DMS 273 (cell line): ENCODE results near the gene PKNOX1.
"Not testable (repeated sequence)": the region's sequence is repeated elsewhere in the genome, so short reads cannot be mapped to it uniquely, and the experiment has no call there.

ENCODE experiments used
- DNase-seq: peaks from one replicate; lab custom pipeline; 2025; ENCODE audit not compliant: unreplicated experiment; lab: John Stamatoyannopoulos, UW

PKNOX1 gene

DNA sequence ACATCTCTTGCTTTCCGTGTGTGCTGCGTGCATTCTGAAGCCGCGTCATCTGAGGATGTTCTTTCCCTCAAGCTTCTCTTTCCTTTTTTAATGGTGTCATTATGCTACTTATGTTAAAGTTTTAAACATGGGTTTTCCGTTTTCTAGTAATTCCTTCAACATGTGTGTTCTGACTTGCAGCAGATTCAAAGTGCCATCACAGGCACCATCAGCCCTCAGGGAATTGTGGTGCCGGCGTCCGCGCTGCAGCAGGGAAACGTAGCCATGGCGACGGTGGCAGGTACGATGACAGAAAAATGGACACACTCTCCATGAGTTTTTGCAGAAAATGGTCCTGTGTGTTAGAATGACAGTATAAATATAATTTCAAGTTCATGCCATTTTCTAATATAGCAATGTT is 42.4 kb downstream of the PKNOX1 start:
- no peak for DNase-seq

DNA sequence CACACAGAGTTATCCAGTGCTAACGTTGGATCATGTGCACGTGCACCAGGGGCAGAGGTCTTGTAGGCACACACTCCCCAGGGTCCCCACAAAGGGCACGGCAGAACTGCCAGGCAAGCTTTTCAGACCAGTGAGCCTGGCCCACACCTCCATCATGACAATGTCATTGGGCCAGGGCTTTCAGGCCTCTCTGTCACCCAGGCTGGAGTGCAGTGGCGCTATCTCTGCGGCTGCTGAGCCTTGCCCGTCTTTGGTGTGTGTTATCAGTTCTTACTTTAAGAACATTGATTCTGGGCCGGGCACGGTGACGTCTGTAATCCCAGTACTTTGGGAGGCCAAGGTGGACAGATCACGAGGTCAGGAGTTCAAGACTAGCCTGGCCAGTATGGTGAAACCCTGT is 44.2 kb downstream of the PKNOX1 start:
- no peak for DNase-seq

DNA sequence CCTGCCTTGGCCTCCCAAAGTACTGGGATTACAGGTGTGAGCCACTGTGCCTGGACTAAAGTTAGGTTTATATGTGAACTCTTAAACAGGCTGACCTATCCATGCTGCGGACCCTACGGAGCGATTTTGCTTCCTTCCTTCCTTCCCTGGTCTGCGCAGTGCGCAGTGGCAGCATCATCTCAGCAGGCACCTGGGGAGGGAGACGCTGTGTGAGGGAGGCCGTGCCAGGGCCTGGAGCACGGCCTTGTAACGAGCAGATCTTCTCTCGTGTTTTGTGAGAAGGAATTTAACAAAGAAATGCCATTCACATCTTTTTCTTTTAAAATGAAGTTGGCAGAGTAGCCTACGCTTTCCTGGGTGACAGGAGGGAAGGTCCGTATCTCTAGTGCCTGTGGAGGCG is 45.8 kb downstream of the PKNOX1 start:
- no peak for DNase-seq

DNA sequence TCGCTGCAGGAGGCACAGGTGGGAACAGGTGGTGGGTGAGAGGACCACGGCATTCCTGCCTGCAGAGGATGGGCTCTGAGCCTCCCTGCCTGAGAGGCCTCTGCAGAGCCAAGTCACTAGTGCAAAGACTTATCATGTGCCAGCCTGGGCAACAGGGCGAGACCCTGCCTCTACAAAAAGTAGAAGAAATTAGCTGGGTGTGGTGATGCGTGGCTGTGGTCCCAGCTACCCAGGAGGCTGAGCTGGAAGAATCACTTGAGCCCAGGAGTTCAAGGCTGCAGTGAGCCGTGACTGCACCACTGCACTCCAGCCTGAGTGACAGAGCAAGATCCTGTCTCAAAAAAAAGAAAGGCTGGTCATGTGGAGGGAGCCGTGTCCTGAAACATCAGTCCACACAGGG is 46.4 kb downstream of the PKNOX1 start:
- DNase-seq: no peak

DNA sequence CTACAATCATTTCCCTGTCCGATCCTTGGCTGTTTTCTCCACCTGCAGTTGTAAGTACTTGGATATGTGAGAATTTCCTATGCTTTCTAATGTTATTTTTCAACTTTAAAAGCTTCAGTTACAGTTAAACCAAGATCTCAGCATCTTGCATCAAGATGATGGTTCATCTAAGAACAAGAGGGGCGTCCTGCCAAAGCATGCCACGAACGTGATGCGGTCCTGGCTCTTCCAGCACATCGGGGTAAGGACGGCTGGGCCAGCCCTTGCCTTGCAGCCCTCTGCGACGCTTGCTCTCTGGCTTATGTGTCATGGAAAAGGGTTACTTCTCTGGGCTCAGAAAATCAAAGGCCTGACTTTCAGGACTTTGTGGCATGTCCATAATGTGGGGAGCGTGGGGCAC is 46.8 kb downstream of the PKNOX1 start:
- DNase-seq: no peak

GRCh38 chr21:43021756-43022600 is 47.6 kb downstream of the PKNOX1 start:
- no peak for DNase-seq

GRCh38 chr21:43023175-43023574 is 48.8 kb downstream of the PKNOX1 start:
- DNase-seq: no peak

DNA sequence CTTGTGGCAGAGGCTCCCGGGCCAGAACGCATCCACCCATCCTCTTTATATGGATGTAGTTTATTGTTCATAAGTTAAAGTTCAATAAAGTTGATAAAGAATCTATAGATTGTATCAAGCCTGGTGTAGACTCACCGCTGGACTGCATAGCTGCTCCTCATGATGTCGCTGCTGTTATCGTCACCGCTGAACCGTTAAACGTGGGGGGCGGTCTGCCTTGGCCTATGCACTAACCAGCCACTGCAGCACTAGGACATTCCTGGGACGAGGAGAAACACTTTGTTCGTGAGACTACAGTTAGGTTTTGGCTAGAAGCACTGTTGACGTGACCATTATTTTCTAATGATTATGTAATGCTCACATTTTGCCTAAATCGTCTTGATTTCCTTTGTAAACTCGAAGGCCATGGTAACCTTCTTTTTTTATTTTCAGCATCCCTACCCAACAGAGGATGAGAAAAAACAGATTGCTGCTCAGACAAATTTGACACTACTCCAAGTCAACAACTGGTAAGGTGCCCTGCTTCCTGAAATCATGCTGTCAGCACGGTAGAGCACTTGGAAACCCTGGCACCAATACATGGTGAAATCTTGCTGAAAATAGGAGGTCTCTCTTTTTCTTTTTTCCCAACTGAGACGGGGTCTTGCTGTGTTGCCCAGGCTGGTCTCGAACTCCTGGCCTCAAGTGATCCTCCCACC is 50.2 kb downstream of the PKNOX1 start:
- DNase-seq: no peak

- DNase-seq: no peak
Measured at GRCh38 chr21:43025636-43026180, 51.3 kb downstream of the PKNOX1 start.

- DNase-seq: no peak
Measured at GRCh38 chr21:43027846-43028731, 53.7 kb downstream of the PKNOX1 start.

- DNase-seq: no peak
Measured at GRCh38 chr21:43029785-43030184, 55.4 kb downstream of the PKNOX1 start.

DNA sequence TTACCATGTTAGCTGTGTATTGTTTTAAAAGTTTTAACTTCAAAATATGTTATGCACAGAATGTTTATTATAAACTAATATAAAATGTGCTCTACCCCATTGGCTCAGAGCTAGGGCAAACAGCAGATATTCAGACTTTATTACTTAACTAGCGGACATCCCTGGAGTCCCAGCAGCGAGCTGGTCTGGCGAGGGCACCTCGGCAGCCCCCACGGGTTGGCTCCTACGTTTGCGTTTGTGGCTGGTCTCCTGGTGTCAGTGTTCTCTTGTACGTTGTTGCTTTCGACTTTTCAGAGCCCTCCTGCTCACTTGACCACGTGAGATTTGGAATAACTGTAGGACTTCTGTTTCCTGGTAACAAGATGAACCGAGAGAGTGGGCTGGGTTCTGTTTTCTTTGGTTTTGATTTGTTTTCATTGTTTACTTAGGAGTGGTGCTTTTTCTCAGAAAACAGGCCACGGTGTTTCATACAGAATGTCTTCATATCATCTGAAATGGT is 56.8 kb downstream of the PKNOX1 start:
- no peak for DNase-seq

GRCh38 chr21:43034101-43034500 is 59.7 kb downstream of the PKNOX1 start:
- DNase-seq: no peak

GRCh38 chr21:43034826-43035225 is 60.5 kb downstream of the PKNOX1 start:
- no peak for DNase-seq

DNA sequence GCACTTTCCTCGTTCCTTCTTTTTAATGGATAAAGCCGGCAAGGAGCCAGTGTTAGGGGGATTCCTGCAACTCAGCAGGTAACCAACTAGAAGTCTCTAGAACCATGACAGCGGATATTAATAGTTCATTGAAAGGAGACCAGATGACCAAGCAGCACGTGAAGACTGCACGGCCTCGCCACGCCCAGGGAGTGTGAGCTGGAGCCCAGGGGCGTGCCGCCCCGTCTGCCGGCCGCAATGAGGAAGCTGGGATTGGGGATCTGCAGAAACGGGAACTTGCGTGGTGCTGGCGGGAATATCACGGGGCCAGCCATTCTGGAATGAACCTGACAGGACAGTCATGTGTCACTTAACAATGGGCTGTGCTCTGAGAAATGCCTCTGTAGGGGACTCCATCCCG is 62.5 kb downstream of the PKNOX1 start:
- DNase-seq: not testable (repeated sequence)

DNA sequence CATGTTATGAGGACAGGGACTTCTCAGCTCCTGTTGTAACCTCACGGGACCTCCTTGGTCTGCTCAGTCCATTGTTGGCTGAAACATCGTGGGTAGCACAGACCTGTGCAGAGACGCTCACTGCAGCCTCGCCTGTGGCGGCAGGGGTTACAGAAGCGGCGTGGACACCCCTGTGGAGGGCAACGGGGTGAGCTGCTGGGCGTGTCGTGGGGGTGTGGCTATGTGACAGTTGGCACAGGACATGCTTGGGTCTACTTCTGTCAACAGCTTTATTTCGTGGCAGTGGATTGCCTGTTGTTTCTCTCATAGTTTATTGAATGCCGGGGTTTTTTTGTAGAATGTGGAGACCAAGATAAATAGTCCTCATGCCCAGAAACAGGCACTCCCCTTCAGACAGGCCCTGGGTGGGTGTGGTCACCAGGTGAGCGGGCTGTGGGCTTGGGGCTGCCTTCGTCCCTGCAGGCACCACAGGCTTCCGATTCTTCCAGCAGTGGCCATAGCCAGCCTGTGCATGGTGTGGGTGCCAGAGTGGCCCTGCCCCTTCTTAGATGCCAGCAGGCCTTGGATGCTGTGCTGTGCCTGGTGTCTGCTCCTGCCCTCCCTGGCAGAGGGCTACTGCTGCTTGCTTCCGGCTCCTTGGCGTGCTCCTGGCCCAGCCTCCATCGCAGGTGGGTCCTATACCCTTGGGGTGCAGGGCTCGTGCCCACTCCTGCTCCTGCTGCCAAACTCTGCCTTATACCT is 63.7 kb downstream of the PKNOX1 start:
- not testable (repeated sequence) for DNase-seq

DNA sequence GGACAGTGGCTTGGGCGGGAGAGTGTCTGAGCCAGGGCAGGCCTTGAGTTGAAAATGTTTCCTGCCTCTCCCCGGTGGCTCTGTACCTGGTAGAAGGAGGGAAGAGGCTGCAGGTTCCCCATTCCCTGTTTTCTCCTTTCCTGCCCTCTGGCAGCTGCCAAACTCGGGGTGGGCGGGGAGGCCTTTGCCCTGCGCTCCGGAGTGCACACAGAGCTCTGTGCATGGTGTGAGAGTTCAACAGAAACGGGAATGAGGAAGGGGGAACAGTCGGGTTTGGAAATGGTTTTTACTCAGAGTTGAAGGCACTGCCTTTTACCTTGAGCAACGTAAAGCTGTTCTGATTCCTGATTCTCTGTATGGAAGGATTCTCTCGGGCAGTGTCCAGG is 64.3 kb downstream of the PKNOX1 start:
- not testable (repeated sequence) for DNase-seq

GRCh38 chr21:43042169-43042568 is 67.8 kb downstream of the PKNOX1 start:
- not testable (repeated sequence) for DNase-seq

DNA sequence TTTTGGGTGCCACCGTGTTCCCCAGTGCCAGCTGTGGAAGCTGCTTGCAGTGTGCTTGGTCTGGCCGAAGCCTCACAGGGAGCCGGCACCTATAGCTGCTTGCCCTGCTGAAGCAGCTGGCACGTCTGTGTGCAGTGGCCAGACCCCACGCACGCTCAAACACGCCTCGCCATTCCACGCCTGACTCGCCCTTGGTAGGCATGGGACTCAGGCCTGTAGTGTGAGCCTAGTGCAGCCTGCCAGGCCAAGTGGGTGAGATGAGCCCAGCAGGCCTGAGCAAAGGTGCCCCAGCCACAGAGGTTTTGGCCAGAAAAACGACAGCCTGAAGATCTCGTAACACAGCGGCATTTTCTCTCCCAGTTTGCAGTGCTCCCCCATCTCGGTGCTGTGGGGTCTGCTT is 68.9 kb downstream of the PKNOX1 start:
- DNase-seq: not testable (repeated sequence)

DNA sequence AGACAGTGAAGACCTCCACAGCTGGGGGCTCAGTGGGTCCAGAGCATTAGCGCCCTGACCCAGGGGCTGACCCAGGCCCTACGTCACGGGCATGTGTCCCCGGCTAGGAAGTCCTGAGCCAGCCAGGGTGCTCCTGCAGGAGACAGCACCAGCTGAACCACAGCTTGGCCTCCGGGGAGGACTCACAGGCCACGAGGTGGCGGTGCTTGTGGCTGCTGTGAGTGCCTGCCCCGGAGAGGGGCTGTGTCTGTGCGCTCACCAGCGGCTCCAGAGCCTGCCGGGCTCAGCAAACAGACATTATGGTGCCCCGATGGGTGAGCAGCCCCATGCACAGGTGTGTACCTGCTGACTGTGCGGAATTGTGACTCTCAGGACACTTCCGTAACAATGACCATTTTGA is 70.2 kb downstream of the PKNOX1 start:
- not testable (repeated sequence) for DNase-seq
